ENCODE measurements around the gene RNH1.
A peak's percentile ranks its signal among the peaks of the same experiment; 100 is the strongest.

Gene RNH1

DNA sequence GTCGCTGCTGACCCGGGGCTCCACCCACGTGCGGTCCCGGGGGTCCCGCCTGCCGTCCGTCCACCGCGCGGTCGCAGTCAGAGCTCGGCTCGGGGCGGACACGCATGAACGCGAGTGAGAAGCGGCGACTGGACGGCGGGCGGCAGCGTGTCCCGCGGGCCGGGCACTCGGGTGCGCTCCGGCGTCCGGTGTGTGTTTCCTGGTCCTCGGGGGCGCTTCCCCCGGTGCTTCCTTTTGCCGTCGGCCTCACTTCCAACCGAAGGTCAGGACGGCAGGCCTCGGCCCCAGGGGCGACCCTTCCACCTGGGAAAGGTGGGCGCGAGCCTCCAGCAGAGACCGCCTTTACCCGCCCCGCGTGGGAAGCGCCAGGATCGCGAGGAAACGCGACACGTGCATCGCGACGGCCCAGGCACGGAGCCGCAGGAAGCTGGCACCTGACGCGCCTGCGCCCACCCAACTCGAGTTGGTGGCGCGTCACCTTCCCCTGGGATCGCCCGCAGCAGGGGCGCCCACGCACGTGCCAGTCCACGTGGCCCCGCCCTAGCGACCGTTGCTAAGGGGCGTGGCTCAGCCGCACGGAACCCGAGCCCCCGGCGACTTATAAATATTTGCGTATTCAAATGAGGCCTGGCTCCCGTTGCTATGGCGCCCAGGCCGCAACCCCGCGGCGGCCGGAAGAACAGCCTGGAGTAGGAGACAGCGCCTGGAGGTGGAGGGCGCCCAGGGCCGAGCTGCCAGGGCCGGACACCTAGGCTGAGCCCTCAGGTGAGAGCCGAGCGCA lies 30.0 kb upstream of the RNH1 start, which contains the start of gene LRRC56:
Gene LRRC56, plus strand, starts transcription at position 687 of the 781 bp plus-strand sequence. CDS start 3,158 bp downstream, outside the sequence.
- peak; percentile 63 for DNase-seq

- DNase-seq: peak; percentile 100
These were observed 28.7 kb upstream of the RNH1 start, which contains the start of gene HRAS for GRCh38 chr11:535519-536454. HRAS (minus strand) TSS chr11:535576.

DNA sequence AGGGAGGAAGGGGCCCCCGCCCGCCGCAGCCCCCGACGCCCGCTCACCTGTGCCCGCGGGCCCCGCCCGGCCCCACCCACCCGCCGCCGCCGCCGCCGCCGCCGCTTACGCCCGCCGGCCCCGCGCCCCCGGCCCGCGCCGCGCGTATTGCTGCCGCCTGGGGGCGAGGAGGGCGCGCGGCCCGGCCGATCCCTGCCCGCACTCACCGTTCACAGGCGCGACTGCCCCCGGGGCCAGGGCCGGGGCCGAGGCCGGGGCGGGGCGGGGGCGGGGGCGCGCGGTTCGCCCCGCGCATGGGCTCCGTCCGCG lies 28.1 kb upstream of the RNH1 start:
- no peak for DNase-seq

DNA sequence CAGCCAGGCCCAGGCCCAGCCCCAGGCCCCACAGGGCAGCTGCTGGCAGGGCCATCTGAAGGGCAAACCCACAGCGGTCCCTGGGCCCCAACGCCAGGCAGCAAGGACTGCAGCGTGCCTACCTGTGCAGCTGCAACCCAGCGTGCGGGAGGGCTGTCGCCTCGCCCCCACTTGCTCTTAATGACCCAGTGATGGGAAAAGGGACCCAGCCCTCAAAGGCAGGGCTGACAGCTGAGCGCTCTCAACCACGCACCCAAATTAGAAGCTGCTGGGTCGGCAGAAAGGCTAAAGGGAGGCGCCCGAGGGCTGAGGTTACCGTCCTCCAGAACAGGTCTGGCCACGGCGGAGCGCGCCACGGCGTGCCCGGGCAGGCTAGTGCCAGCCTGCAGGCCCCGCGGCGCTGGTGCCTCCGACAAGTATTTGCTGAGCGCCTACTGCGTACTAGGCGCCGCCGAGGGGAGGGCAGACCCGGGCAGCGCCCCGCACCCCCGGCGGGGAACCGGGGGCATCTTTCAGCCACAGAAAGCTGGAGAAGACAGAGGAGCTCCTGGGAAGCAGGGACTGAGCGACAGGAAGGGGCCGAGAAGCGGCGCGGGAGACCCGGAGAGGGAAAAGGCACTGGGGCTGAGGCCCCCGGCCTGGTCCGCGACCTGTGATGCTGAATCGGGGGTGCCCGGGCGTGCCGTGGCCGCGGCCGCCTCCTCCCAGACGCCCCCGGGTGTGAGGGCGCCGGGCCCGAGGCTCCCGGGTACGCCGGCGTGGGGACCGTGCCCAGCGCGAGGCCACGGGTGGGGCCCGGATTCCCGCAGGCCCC lies 27.6 kb upstream of the RNH1 start:
- peak; percentile 78 for DNase-seq

GRCh38 chr11:533586-534395 lies 26.7 kb upstream of the RNH1 start:
- no peak for DNase-seq

DNA sequence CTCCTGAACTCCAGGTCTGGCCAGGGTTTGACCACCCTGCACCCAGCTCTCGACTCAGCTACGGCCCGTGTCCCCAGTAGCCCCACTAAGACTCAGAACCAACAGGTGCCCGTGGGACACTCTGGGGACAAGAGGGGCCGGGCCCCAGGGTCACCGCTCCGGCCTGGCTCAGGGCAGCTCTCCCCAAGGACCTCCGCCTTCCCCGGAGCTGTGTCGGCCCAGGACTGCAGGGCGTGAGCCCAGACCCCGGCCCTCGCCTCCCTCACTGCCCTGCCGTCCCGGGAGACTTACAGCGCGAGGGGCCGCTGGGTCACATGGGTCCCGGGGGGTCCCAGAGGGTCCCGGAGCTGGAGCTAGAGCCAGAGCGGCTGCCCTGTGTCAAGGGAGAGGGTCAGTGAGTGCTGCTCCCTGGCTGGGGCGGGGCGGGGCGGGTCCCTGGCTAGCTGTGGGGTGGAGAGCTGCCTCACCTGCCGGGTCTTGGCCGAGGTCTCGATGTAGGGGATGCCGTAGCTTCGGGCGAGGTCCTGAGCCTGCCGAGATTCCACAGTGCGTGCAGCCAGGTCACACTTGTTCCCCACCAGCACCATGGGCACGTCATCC lies 26.0 kb upstream of the RNH1 start:
- no peak for DNase-seq

- no peak for DNase-seq
These were observed 25.5 kb upstream of the RNH1 start for GRCh38 chr11:532527-532985.

DNA sequence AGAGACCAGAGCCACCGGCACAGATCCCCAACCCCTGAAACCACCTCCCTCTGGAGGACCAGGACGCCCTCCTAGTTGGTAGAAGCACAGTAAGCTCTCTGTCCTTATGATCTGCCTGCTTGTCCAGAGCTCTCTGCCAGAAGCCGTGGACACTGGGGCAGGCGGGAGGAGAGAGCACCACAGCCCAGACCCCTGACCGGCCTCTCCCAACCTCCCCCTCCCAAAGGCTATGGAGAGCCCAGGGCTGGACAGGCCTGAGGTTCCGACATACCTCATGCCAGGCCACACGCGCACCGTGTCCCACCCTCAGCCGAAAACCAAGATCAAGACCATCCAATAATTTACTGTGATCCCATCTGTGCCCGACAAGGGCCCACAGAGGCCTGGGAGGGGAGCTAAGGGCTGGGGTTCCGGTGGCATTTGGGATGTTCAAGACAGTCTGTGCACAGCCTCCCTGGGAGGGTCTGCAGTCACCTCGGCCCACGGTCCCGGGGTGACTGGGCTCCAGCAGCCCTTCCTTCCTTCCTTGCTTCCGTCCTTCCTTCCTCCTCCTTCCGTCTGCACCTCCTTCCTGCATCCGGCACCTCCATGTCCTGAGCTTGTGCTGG lies 25.0 kb upstream of the RNH1 start:
- DNase-seq: no peak

DNA sequence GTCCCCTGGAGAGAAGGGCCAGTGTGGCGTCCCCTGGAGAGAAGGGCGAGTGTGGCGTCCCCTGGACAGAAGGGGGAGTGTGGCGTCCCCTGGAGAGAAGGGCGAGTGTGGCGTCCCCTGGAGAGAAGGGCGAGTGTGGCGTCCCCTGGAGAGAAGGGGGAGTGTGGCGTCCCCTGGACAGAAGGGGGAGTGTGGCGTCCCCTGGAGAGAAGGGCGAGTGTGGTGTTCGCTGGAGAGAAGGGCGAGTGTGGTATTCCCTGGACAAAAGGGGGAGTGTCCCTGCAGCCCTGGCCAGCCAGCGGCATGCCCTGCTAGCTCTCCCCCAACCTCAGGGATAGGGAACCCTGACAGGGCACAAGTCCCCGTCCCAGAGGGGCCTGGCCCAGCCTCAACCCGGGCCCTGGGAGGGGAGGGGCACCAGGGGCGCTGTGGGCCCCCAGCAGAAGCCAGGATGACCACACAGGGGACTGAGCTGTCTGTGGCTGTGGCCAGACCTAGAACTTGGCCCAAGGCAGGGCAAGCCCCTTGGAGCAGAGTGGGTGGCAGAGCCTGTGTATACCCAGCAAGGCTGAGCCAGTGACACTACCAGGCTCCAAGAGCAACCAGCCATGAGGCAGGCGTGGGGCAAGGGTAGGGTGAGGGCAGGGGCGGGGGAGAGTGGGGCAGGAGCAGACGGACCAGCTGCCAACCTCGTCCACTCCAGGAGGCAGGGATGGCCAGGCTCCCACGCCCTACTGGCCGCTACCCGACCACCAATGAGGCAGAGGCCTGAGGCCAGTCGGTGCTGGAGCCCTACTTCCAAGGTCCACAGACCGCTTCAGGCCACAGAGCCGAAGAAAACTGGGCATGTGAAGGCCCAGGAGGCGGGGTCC lies 24.2 kb upstream of the RNH1 start:
- no peak for DNase-seq

DNA sequence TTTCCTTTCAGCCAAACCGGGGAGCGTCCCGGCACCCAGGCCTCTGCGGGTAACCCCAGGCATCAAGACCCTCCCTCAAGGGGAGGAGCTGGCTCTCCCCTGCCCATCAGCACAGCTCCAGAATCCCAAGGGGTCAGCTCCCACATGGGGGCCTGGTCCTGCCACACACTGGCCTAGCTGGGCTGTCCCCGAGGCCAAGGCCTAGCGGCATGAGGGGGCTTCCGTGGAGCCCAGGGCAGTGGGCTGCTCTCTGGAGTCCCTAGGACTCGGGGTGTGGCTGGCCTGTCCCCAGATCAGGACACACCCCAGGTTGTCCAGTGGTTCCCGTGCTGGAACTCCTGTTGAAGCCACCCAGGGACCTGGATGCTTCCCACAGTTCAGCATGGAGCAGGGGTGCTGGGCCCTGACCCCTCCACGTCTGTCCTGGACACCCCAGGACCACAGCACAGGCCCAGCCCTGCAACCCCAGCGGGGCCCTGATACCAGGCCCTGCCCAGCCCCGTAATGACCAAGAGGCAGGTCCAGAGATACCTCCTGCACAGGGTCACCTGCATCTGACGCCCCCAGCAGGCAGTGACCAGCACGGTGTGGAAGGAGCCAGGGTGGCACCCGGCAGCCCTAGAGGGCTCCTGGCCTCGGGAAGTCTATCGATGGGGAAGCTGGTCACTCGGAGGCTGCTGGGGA lies 22.8 kb upstream of the RNH1 start:
- DNase-seq: no peak

DNA sequence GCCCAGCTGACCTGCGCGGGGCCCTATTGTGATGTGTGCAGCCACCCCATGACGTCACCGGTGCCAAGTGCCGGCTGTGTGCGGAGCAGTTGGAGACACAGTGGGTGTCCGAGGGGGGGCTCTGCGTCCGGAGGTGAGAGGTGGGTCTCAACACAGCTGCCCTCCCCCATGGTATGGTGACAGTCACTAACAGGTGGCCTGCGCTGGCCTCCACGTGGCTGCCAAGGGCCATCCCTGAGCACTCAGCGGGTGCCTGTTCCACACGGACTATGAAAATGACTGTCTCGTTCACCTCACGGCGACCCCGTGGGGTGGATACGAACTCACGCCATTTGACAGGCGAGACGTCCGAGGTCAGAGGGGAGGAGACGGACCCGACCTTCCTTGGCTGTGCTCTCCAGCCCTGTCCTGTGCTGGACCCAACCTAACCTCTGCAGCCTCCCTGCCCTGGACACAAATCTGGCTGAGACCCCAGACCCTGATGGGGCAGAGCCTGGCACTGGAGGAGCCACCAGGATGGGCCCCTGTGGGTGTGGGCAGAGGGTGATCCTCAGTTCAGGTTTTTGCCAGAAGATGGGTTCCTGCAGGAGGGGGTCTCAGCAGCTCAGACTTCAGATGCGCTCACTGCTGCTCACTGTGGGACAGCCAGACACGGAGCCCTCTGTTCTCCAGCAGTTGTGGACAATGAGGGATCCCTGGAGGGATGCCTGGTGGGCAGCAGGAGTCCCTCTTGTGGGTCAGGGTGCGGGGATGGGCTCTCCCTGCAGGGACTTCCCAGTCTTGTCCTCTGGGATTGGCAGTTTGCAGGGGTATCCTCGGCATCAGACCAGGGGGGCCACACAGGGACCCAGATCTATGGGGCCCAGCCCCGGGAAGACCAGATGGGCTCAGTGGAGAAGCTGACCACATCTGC lies 22.0 kb upstream of the RNH1 start:
- no peak for DNase-seq

GRCh38 chr11:528166-528814 lies 21.2 kb upstream of the RNH1 start:
- no peak for DNase-seq

DNA sequence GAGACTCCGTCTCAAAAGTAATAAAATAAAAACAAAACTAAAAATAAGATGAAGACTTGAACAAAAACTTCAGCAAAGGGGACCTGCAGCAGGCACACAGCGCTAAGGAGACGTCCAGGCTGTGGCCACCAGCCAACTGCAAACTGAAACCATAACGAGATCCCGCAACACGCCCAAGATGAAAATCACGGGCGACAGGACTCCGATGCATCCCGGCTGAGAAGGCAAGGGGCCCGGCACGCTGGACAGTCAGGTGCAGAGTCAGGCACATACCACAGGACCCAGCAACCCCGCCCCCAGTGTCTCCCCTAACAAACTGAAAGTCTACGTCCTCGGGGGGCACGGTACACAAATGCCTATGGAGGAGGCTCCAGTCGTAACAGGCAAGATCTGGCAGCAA lies 19.1 kb upstream of the RNH1 start:
- DNase-seq: no peak

DNA sequence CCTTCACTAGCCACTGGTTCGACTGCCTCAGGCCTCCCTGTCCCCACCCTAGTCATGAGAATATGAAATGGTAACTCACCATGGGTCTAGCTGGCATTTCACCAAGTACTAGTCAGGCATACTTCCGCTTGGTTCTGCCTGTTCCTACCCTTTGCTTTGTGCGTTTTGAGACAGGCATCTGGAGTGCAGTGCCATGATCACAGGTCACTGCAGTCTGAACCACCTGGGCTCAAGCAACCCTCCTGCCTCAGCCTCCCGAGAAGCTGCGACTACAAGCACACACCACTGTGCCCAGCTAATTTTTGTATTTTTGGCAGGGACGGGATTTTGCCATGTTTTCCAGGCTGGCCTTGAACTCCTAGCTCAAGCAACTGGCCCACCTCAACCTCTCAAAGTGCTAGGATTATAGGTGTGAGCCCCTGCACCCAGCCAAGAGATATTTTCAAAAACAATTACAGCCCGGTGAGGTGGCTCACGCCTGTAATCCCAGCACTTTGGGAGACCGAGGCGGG lies 14.2 kb upstream of the RNH1 start:
- no peak for DNase-seq

- DNase-seq: no peak
These were observed 13.6 kb upstream of the RNH1 start for GRCh38 chr11:520428-521176.

GRCh38 chr11:518463-519202 lies 11.6 kb upstream of the RNH1 start:
- peak; percentile 92 for DNase-seq
